Stimulated activated CD8-positive, alpha-beta memory T cell treated with anti-CD3 and anti-CD28 coated beads, Interleukin-12 subunit alpha, Interleukin-12 subunit beta, amount 100 ng/mL, for 1 hour (primary cell): ENCODE data around the gene PLAC9.

ENCODE experiments used
- DNase-seq: peaks from one replicate; pipeline ENCODE4 v3.0.0-alpha.2; 2020; ENCODE audit warnings: low read depth

The PLAC9 gene

DNA sequence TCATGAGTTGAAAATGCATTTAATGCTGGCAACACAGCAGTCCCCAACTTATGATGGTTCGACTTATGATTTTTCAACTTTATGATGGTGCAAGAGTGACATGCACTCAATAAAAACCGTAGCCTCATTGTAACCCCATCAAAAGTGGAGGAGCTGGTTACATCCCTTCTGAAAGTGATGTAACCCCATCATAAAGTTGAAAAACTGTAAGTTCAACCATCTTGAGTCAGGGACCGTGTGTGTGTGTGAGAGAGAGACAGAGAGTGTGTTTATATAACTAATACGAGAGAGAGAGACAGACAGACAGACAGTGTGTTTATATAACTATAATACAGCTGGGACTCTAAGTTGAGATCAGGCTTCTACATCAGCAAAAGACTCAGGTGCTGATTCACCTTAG, 51.8 kb downstream of the PLAC9 start:
- no peak for DNase-seq

GRCh38 chr10:80185578-80186299, 53.2 kb downstream of the PLAC9 start:
- DNase-seq = no peak

DNA sequence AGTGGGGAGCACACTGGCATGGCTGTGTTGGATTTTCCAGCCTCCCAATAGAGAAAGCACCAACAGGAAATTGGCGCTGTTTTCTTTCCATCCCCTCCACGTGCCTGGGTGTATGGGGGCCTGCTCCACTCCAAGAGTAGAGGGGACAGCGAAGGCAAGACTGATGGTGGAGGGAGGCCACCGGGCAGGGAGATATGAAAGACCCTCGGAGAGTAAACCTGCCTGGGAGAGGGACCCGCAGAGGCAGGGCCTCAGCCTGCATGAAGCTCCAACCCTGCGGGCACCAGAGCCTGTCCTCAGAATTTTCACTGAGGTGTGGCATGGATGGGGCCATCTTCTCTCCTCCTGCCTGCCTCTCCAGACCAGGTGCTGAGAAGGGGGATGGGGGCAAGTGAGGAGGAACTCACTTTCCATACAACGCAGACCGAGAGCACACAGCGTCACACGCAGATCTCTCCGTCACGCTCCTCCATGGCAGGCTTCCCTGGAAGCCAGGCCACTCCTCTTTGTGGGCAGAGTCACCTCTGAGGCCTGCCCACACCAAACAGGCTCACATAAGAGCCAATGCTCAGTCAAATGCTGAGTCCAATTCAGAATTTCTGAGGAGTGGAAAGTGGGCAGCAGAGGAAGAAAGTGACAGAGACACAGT, 54.0 kb downstream of the PLAC9 start:
- DNase-seq = no peak

- no peak for DNase-seq
Measured at GRCh38 chr10:80187060-80187459, 54.5 kb downstream of the PLAC9 start.

GRCh38 chr10:80187465-80188409, 55.2 kb downstream of the PLAC9 start:
- peak; percentile 58 for DNase-seq

DNA sequence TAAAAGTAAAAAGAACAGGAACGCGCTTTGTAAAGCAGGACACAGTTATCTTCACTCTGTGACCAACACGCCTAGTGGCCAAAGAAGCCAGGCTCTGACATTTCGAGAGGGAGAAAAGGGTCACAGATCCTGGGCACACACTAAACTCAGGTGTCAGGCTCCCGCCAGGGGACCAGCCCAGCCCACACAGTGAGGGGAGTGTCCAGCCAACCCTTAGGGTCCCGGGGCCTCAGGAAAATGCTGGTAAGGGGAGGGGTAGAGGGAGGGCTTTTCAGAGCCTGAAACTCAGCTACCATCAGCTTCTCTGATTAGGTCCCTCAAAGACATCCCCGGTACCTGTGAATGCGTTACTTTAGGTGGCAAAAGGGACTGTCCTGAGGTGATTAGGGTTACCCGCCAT, 56.2 kb downstream of the PLAC9 start:
- DNase-seq = no peak

- no peak for DNase-seq
Measured at GRCh38 chr10:80191589-80192270, 59.2 kb downstream of the PLAC9 start.

GRCh38 chr10:80192553-80192952, 60.0 kb downstream of the PLAC9 start:
- DNase-seq = no peak

DNA sequence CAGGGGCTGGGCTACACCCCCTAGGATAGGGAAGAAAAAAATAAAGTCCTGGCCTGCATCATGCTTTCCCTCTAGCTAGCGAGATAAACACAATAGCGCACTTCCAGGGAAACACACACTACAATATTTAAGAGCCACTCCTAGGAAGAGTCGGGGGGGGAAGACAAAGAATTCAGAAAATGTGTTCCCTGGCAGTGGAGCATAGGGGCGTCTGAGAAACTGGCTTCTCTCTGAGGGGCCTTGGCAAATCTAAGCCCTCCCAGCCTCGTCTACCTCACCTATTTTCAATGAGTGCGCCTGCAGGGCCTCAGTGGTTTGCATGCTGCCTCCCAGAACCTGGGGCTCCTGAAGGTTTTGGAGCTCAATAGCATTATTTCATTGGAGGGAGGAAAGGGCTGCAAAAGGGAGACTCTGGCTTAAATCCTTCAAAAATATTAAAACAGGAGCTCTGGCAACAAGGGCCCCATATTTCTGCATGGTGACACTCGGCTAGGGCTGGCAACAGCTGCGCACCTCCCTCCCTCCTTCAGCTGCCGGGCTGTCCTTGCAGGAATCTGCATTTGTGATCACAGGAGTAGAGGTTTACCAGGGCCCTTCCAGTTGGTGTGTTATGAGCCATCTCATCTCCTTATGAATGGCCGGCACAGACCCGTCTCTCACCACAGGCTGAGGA, 62.0 kb downstream of the PLAC9 start:
- no peak for DNase-seq
